Hepatocyte (in vitro differentiated cells): Measurements from ENCODE around the gene C11orf98. TPM values are rescaled to one million over a fixed set of nuclear protein-coding genes. Genes with fewer than 3 reads are reported as not detected.

ENCODE experiments used
- DNase-seq: peaks from one replicate; pipeline ENCODE4 v3.0.0-alpha.2; 2016; ENCODE audit warnings: low spot score
- H2AFZ ChIP-seq: fragments of 200-600 bp; sonication (generic); 2 replicates; pipeline ENCODE4 v1.6.0; 2016; ENCODE audit warnings: antibody characterized with exemption, mild to moderate bottlenecking
- H3K27ac ChIP-seq: fragments of 200-600 bp; sonication (generic); 2 replicates; pipeline ENCODE4 v1.5.1; 2016; ENCODE audit warnings: mild to moderate bottlenecking
- H3K27me3 ChIP-seq: fragments of 200-600 bp; sonication (generic); 2 replicates; pipeline ENCODE4 v1.6.1; 2016
- H3K36me3 ChIP-seq: fragments of 200-600 bp; sonication (generic); replicated peaks from 2 replicates; pipeline ENCODE4 v1.5.1; 2016; ENCODE audit warnings: low read depth; ENCODE audit not compliant: insufficient read depth
- H3K4me1 ChIP-seq: fragments of 200-600 bp; sonication (generic); 2 replicates; pipeline ENCODE4 v1.5.1; 2016; ENCODE audit warnings: mild to moderate bottlenecking, moderate library complexity; ENCODE audit not compliant: insufficient read depth
- H3K4me2 ChIP-seq: fragments of 200-600 bp; sonication (generic); 2 replicates; pipeline ENCODE4 v1.6.0; 2016
- H3K4me3 ChIP-seq: fragments of 200-600 bp; sonication (generic); 2 replicates; pipeline ENCODE4 v1.5.1; 2016; ENCODE audit warnings: mild to moderate bottlenecking
- H3K79me2 ChIP-seq: fragments of 200-600 bp; sonication (generic); 2 replicates; pipeline ENCODE4 v1.6.0; 2017; ENCODE audit warnings: mild to moderate bottlenecking
- H3K9me2 ChIP-seq: fragments of 200-600 bp; sonication (generic); replicated peaks from 2 replicates; pipeline ENCODE4 v1.6.0; 2017; ENCODE audit warnings: mild to moderate bottlenecking; ENCODE audit not compliant: insufficient read depth
- H3K9me3 ChIP-seq: fragments of 200-600 bp; sonication (generic); 2 replicates; pipeline ENCODE4 v1.5.1; 2016; ENCODE audit warnings: low read depth, mild to moderate bottlenecking
- H4K20me1 ChIP-seq: fragments of 200-600 bp; sonication (generic); 2 replicates; pipeline ENCODE4 v1.6.0; 2016; ENCODE audit warnings: mild to moderate bottlenecking; ENCODE audit not compliant: insufficient read depth, poor library complexity, severe bottlenecking
- CTCF ChIP-seq: fragments of 200-600 bp; sonication (generic); IDR thresholded peaks from 2 replicates; pipeline ENCODE4 v1.5.1; 2016; ENCODE audit warnings: antibody characterized with exemption, mild to moderate bottlenecking; ENCODE audit not compliant: poor library complexity
- EZH2 ChIP-seq: fragments of 200-600 bp; sonication (generic); IDR thresholded peaks from 2 replicates; pipeline ENCODE4 v1.6.1; 2016; ENCODE audit warnings: antibody characterized with exemption, mild to moderate bottlenecking, borderline replicate concordance
- EZH2phosphoT487 ChIP-seq: fragments of 200-600 bp; sonication (generic); IDR thresholded peaks from one replicate; pipeline ENCODE4 v1.6.1; 2018; ENCODE audit warnings: antibody characterized with exemption, mild to moderate bottlenecking, low read depth, moderate library complexity; ENCODE audit not compliant: unreplicated experiment, severe bottlenecking
- WGBS: methylation state at CpG from one replicate; pipeline ENCODE4 v1.1.6; 2016; ENCODE audit warnings: low lambda C conversion rate; ENCODE audit errors: missing lambda C conversion rate; 5-methylcytosine and 5-hydroxymethylcytosine counted together
- polyA plus RNA-seq: library from polyadenylated mRNA; unstranded; fragments of >200 nt; fragmentation: Nextera tagmentation; extraction: Ambion mirVana; gene quantifications from 2 replicates; pipeline ENCODE4 v1.2.1, GENCODE V29; 2016
- total RNA-seq: library from RNA; depleted of rRNA; stranded (reverse); fragments of >200 nt; gene quantifications from 2 replicates; pipeline ENCODE4 v1.2.3, GENCODE V29; 2014

The C11orf98 gene
- total and polyA plus RNA-seq, 2 experiments from 2014 or later, result 80.4 to 116 TPM

- Histone ChIP-seq H3K9me2 (no peaks in the 10 kb centered on the region), H3K79me2 (peaks cover 56% of the 10 kb centered on the region), H3K4me3 (no peak overlapping the region), H3K36me3 (no peaks in the 10 kb centered on the region), H3K27me3 (no peaks in the 10 kb centered on the region), H2AFZ (no peak overlapping the region), H3K4me2 (no peak overlapping the region), H3K27ac (no peak overlapping the region), H3K4me1 (peaks cover 4% of the 10 kb centered on the region), H4K20me1 (no peaks in the 10 kb centered on the region), H3K9me3 (no peaks in the 10 kb centered on the region)
- DNase-seq, result no peak
- WGBS, result 99% methylated on average over 24 of the region's 24 CpGs
- TF ChIP-seq EZH2phosphoT487 (no peak), EZH2 (no peak), CTCF (no peak)
Measured at GRCh38 chr11:62648185-62648966, 16.6 kb downstream of the C11orf98 start.

- no peaks in the 10 kb centered on the region for H3K36me3 ChIP-seq
- H3K4me3 ChIP-seq, result no peak overlapping the region
- no peaks in the 10 kb centered on the region for H3K9me2 ChIP-seq
- no peaks in the 10 kb centered on the region for H3K27me3 ChIP-seq
- TF ChIP-seq CTCF (no peak), EZH2phosphoT487 (no peak), EZH2 (no peak)
- no peak overlapping the region for H3K4me2 ChIP-seq
- peaks cover 4% of the 10 kb centered on the region for H3K4me1 ChIP-seq
- H3K27ac ChIP-seq, result no peak overlapping the region
- 95% methylated on average over 6 of the region's 6 CpGs for WGBS
- DNase-seq, result no peak
- no peak overlapping the region for H2AFZ ChIP-seq
- no peaks in the 10 kb centered on the region for H3K9me3 ChIP-seq
- H3K79me2 ChIP-seq, result peaks cover 59% of the 10 kb centered on the region
- H4K20me1 ChIP-seq, result no peaks in the 10 kb centered on the region
Measured at GRCh38 chr11:62647609-62648005, 17.4 kb downstream of the C11orf98 start.

GRCh38 chr11:62646825-62647608 is 18.0 kb downstream of the C11orf98 start:
- no peak overlapping the region for H3K4me3 ChIP-seq
- no peak for DNase-seq
- H4K20me1 ChIP-seq, result no peaks in the 10 kb centered on the region
- peak overlapping the region; percentile 52 for H3K4me2 ChIP-seq
- no peaks in the 10 kb centered on the region for H3K27me3 ChIP-seq
- peaks cover 4% of the 10 kb centered on the region for H3K4me1 ChIP-seq
- H3K79me2 ChIP-seq, result peaks cover 59% of the 10 kb centered on the region
- no peaks in the 10 kb centered on the region for H3K9me3 ChIP-seq
- H3K36me3 ChIP-seq, result no peaks in the 10 kb centered on the region
- peak overlapping the region; percentile 39 for H3K27ac ChIP-seq
- no peak overlapping the region for H2AFZ ChIP-seq
- no peak for TF ChIP-seq EZH2phosphoT487
- no peak for TF ChIP-seq EZH2
- no peak for TF ChIP-seq CTCF
- 76% methylated on average over 32 of the region's 32 CpGs for WGBS
- H3K9me2 ChIP-seq, result no peaks in the 10 kb centered on the region
